KMS-11 (cell line): ENCODE measurements around the gene PDE1C.

Experiments
- H2AFZ ChIP-seq: fragments of 200-600 bp; sonication (generic); 2 replicates; pipeline ENCODE4 v1.6.1; 2016; ENCODE audit warnings: antibody characterized with exemption, mixed run types, low read depth
- H3K27ac ChIP-seq: fragments of 200-600 bp; sonication (generic); 2 replicates; pipeline ENCODE4 v1.6.1; 2016; ENCODE audit warnings: mild to moderate bottlenecking, mixed run types
- H3K27me3 ChIP-seq: fragments of 200-600 bp; sonication (generic); 2 replicates; pipeline ENCODE4 v1.6.1; 2017; ENCODE audit warnings: mild to moderate bottlenecking, low read depth, mixed run types, moderate library complexity; ENCODE audit not compliant: insufficient read depth
- H3K36me3 ChIP-seq: fragments of 200-600 bp; sonication (generic); 2 replicates; pipeline ENCODE4 v1.6.1; 2017; ENCODE audit warnings: mild to moderate bottlenecking, mixed run types; ENCODE audit not compliant: insufficient read depth
- H3K4me1 ChIP-seq: fragments of 200-600 bp; sonication (generic); 2 replicates; pipeline ENCODE4 v1.6.1; 2016; ENCODE audit warnings: mild to moderate bottlenecking, low read depth, mixed run types; ENCODE audit not compliant: poor library complexity, severe bottlenecking
- H3K4me2 ChIP-seq: fragments of 200-600 bp; sonication (generic); 2 replicates; pipeline ENCODE4 v1.7.0; 2016; ENCODE audit warnings: mild to moderate bottlenecking, mixed run types
- H3K4me3 ChIP-seq: fragments of 200-600 bp; sonication (generic); IDR thresholded peaks from 2 replicates; pipeline ENCODE4 v1.6.1; 2017; ENCODE audit warnings: low read depth, low read length, mixed read lengths; ENCODE audit not compliant: insufficient read depth
- H3K79me2 ChIP-seq: fragments of 200-600 bp; sonication (generic); 2 replicates; pipeline ENCODE4 v1.6.1; 2016; ENCODE audit warnings: low read depth, mixed run types; ENCODE audit not compliant: insufficient read depth
- H3K9ac ChIP-seq: fragments of 200-600 bp; sonication (generic); 2 replicates; pipeline ENCODE4 v1.6.1; 2016; ENCODE audit warnings: mild to moderate bottlenecking, mixed run types
- H4K20me1 ChIP-seq: fragments of 200-600 bp; sonication (generic); 2 replicates; pipeline ENCODE4 v1.6.1; 2016; ENCODE audit warnings: mild to moderate bottlenecking, mixed run types; ENCODE audit not compliant: insufficient read depth
- CTCF ChIP-seq: fragments of 200-600 bp; sonication (generic); conservative IDR thresholded peaks from 2 replicates; pipeline ENCODE4 v1.6.1; 2017; ENCODE audit warnings: low read depth, mild to moderate bottlenecking, antibody characterized with exemption, low read length, moderate library complexity, mixed read lengths

The PDE1C gene

GRCh38 chr7:31735991-31736982, 333.9 kb downstream of the PDE1C start:
- H3K79me2 ChIP-seq = no peaks in the 10 kb centered on the region
- no peaks in the 10 kb centered on the region for H3K4me1 ChIP-seq
- TF ChIP-seq CTCF = peak; percentile 93
- no peak overlapping the region for H3K4me2 ChIP-seq
- no peaks in the 10 kb centered on the region for H3K27me3 ChIP-seq
- H3K4me3 ChIP-seq = no peak overlapping the region
- H4K20me1 ChIP-seq = no peaks in the 10 kb centered on the region
- H3K9ac ChIP-seq = no peak overlapping the region
- H3K36me3 ChIP-seq = no peaks in the 10 kb centered on the region
- no peak overlapping the region for H2AFZ ChIP-seq
- no peak overlapping the region for H3K27ac ChIP-seq

- no peak overlapping the region for H3K4me2 ChIP-seq
- TF ChIP-seq CTCF = no peak
Observed at GRCh38 chr7:31734456-31734855, 335.8 kb downstream of the PDE1C start.

GRCh38 chr7:31729195-31729804, 340.9 kb downstream of the PDE1C start:
- Histone ChIP-seq H3K4me1 (no peaks in the 10 kb centered on the region), H3K79me2 (no peaks in the 10 kb centered on the region), H3K36me3 (no peaks in the 10 kb centered on the region), H3K27me3 (no peaks in the 10 kb centered on the region), H3K4me2 (no peak overlapping the region), H4K20me1 (no peaks in the 10 kb centered on the region), H3K9ac (no peak overlapping the region), H3K27ac (no peak overlapping the region), H3K4me3 (no peak overlapping the region), H2AFZ (no peak overlapping the region)
- no peak for TF ChIP-seq CTCF

More at GRCh38 chr7:31734456-31734855, 335.8 kb downstream of the PDE1C start:
- no peaks in the 10 kb centered on the region for H3K79me2 ChIP-seq
- H3K27ac ChIP-seq = no peak overlapping the region
- no peaks in the 10 kb centered on the region for H3K4me1 ChIP-seq
- H3K9ac ChIP-seq = no peak overlapping the region
- no peak overlapping the region for H2AFZ ChIP-seq
- no peaks in the 10 kb centered on the region for H3K27me3 ChIP-seq
- H3K36me3 ChIP-seq = no peaks in the 10 kb centered on the region
- H4K20me1 ChIP-seq = no peaks in the 10 kb centered on the region
- H3K4me3 ChIP-seq = no peak overlapping the region

- H3K4me3 ChIP-seq = no peak overlapping the region
- no peaks in the 10 kb centered on the region for H3K36me3 ChIP-seq
- H3K9ac ChIP-seq = no peak overlapping the region
- no peaks in the 10 kb centered on the region for H4K20me1 ChIP-seq
- H3K79me2 ChIP-seq = no peaks in the 10 kb centered on the region
- TF ChIP-seq CTCF = no peak
- H3K4me1 ChIP-seq = no peaks in the 10 kb centered on the region
- H2AFZ ChIP-seq = no peak overlapping the region
- no peaks in the 10 kb centered on the region for H3K27me3 ChIP-seq
- no peak overlapping the region for H3K27ac ChIP-seq
- H3K4me2 ChIP-seq = no peak overlapping the region
Observed at GRCh38 chr7:31724696-31725095, 345.5 kb downstream of the PDE1C start.
